Umbilical cord (tissue), 2 donors: ENCODE results near the gene NLK. TPM values are rescaled to one million over a fixed set of nuclear protein-coding genes. Genes with fewer than 3 reads are reported as not detected.
"Not testable (repeated sequence)": the region's sequence is repeated elsewhere in the genome, so short reads cannot be mapped to it uniquely, and the experiment has no call there.

Source experiments
- DNase-seq: peaks from one replicate; pipeline ENCODE4 v3.0.0-alpha.2; 2015; ENCODE audit warnings: low spot score
- total RNA-seq: library from RNA; depleted of rRNA; stranded (reverse); fragments of >200 nt; gene quantifications from one replicate; pipeline ENCODE4 v1.2.3, GENCODE V29; 2014; ENCODE audit warnings: low replicate concordance; ENCODE audit not compliant: insufficient read depth

NLK gene
- total RNA-seq, 1 donor from 2014 or later: 20.9 TPM

GRCh38 chr17:28071891-28072606 is 29.6 kb downstream of the NLK start:
- DNase-seq: no peak

- DNase-seq: no peak
Observed at GRCh38 chr17:28072936-28073533, 30.6 kb downstream of the NLK start.

- DNase-seq: no peak
Observed at GRCh38 chr17:28074010-28074409, 31.5 kb downstream of the NLK start.

GRCh38 chr17:28076144-28076543 is 33.7 kb downstream of the NLK start:
- DNase-seq: no peak

- DNase-seq: not testable (repeated sequence)
Observed at GRCh38 chr17:28077140-28077539, 34.7 kb downstream of the NLK start.

GRCh38 chr17:28078341-28079229 is 36.1 kb downstream of the NLK start:
- no peak for DNase-seq

- DNase-seq: no peak
Observed at GRCh38 chr17:28081467-28081866, 39.0 kb downstream of the NLK start.

- no peak for DNase-seq
Observed at GRCh38 chr17:28085766-28086165, 43.3 kb downstream of the NLK start.

- no peak for DNase-seq
Observed at GRCh38 chr17:28086519-28086918, 44.0 kb downstream of the NLK start.

- no peak for DNase-seq
Observed at GRCh38 chr17:28087743-28088142, 45.3 kb downstream of the NLK start.

GRCh38 chr17:28090551-28090950 is 48.1 kb downstream of the NLK start:
- DNase-seq: no peak

GRCh38 chr17:28092088-28092487 is 49.6 kb downstream of the NLK start:
- no peak for DNase-seq

- DNase-seq: no peak
Observed at GRCh38 chr17:28093999-28094716, 51.7 kb downstream of the NLK start.

GRCh38 chr17:28096756-28097155 is 54.3 kb downstream of the NLK start:
- DNase-seq: no peak

- DNase-seq: no peak
Observed at GRCh38 chr17:28097254-28097653, 54.8 kb downstream of the NLK start.

- no peak for DNase-seq
Observed at GRCh38 chr17:28097901-28098300, 55.4 kb downstream of the NLK start.

GRCh38 chr17:28098591-28098990 is 56.1 kb downstream of the NLK start:
- DNase-seq: not testable (repeated sequence)

- no peak for DNase-seq
Observed at GRCh38 chr17:28100251-28100650, 57.8 kb downstream of the NLK start.

- no peak for DNase-seq
Observed at GRCh38 chr17:28100936-28101335, 58.5 kb downstream of the NLK start.

GRCh38 chr17:28101919-28102318 is 59.4 kb downstream of the NLK start:
- no peak for DNase-seq

GRCh38 chr17:28105501-28105900 is 63.0 kb downstream of the NLK start:
- no peak for DNase-seq

- DNase-seq: no peak
Observed at GRCh38 chr17:28110184-28110583, 67.7 kb downstream of the NLK start.
